ENCODE results near the gene FBXO38. TPM values are rescaled to one million over a fixed set of nuclear protein-coding genes. Genes with fewer than 3 reads are reported as not detected.

Gene FBXO38
- total and polyA plus RNA-seq, 2 of the 13 experiments (the other 11 are each of a cell fraction or from before 2014, with no cell fraction given) = 24.8 to 35.9 TPM

DNA sequence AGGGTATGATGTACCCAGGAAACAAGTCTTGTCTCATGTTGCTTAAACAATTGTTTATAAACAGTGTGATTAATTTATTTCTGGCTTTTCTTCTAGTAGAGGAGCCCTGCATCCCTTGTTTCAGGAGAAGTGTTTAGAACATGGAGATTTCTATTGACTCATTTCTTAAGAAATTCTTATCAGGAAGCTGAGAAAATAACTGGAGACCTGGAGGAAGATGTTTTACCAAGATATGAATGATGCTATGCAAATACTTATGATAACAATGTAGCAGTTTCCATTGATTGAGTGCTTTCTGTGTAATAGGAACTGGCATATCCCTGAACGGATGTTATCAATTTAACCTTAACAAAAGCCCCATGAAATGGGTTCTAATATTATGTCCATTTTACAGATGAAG, 108.6 kb downstream of the FBXO38 start (continued):
- TF ChIP-seq ZNF567 (CRISPR knock-in tag; IDR thresholded peaks at IDR 0.05; ENCODE audit: borderline replicate concordance) = no peak
- no peak for TF ChIP-seq PRPF4 (IDR thresholded peaks at IDR 0.05; ENCODE audit: low read depth, low read length, poor library complexity, severe bottlenecking)
- TF ChIP-seq ZFP62 (CRISPR knock-in tag; IDR thresholded peaks at IDR 0.05) = no peak
- TF ChIP-seq HIVEP1 (CRISPR knock-in tag; IDR thresholded peaks at IDR 0.05) = no peak
- TF ChIP-seq, protein P1, sequence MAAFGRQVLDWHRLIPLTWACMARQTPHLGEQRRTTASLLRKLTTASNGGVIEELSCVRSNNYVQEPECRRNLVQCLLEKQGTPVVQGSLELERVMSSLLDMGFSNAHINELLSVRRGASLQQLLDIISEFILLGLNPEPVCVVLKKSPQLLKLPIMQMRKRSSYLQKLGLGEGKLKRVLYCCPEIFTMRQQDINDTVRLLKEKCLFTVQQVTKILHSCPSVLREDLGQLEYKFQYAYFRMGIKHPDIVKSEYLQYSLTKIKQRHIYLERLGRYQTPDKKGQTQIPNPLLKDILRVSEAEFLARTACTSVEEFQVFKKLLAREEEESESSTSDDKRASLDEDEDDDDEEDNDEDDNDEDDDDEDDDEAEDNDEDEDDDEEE (CRISPR knock-in tag; IDR thresholded peaks at IDR 0.05) = no peak
- TF ChIP-seq, protein P2, sequence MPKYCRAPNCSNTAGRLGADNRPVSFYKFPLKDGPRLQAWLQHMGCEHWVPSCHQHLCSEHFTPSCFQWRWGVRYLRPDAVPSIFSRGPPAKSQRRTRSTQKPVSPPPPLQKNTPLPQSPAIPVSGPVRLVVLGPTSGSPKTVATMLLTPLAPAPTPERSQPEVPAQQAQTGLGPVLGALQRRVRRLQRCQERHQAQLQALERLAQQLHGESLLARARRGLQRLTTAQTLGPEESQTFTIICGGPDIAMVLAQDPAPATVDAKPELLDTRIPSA (CRISPR knock-in tag; IDR thresholded peaks at IDR 0.05; ENCODE audit: borderline replicate concordance) = no peak
- TF ChIP-seq, protein P3, sequence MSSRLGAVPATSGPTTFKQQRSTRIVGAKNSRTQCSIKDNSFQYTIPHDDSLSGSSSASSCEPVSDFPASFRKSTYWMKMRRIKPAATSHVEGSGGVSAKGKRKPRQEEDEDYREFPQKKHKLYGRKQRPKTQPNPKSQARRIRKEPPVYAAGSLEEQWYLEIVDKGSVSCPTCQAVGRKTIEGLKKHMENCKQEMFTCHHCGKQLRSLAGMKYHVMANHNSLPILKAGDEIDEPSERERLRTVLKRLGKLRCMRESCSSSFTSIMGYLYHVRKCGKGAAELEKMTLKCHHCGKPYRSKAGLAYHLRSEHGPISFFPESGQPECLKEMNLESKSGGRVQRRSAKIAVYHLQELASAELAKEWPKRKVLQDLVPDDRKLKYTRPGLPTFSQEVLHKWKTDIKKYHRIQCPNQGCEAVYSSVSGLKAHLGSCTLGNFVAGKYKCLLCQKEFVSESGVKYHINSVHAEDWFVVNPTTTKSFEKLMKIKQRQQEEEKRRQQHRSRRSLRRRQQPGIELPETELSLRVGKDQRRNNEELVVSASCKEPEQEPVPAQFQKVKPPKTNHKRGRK (CRISPR knock-in tag; IDR thresholded peaks at IDR 0.05) = no peak
- no peak for TF ChIP-seq ZNF10 (CRISPR knock-in tag; IDR thresholded peaks at IDR 0.05; ENCODE audit: borderline replicate concordance, low read depth)
- no peak for TF ChIP-seq WIZ (CRISPR knock-in tag; IDR thresholded peaks at IDR 0.05)

Small RNAs within 50 kb of the gene (small RNA-seq; reads per million reads assigned to genes)
- gene RF00017 (ENCODE audit: insufficient read depth in 2 of 3, insufficient read length in 3 of 3, low read depth in 2 of 3, low replicate concordance in 1 of 3) = 0 reads per million in 3 experiments

Other genes with a start within 250 kb of the FBXO38 start
- not detected in 2 replicates for gene SPINK14, start 215.4 kb upstream of the FBXO38 start, total RNA-seq (2016; rRNA removed; fragmentation: Illumina TruSeq; extraction: Trizol)
- gene SPINK14, start 215.4 kb upstream of the FBXO38 start, polyA plus RNA-seq (2011; rRNA removed) = not detected in 2 replicates
- not detected in 2 replicates for gene SPINK6, start 180.9 kb upstream of the FBXO38 start, total RNA-seq (2016; rRNA removed; fragmentation: Illumina TruSeq; extraction: Trizol)
- not detected in 2 replicates for gene SPINK6, start 180.9 kb upstream of the FBXO38 start, polyA plus RNA-seq (2011; rRNA removed)
- gene MARCOL, start 145.4 kb upstream of the FBXO38 start, total RNA-seq (2016; rRNA removed; fragmentation: Illumina TruSeq; extraction: Trizol) = not detected in 2 replicates
- gene MARCOL, start 145.4 kb upstream of the FBXO38 start, polyA plus RNA-seq (2011; rRNA removed) = not detected in 2 replicates
- not detected in 2 replicates for gene SPINK13, start 115.2 kb upstream of the FBXO38 start, total RNA-seq (2016; rRNA removed; fragmentation: Illumina TruSeq; extraction: Trizol)
- not detected in 2 replicates for gene SPINK13, start 115.2 kb upstream of the FBXO38 start, polyA plus RNA-seq (2011; rRNA removed)
- not detected in 2 replicates for gene SPINK7, start 71.5 kb upstream of the FBXO38 start, total RNA-seq (2016; rRNA removed; fragmentation: Illumina TruSeq; extraction: Trizol)
- gene SPINK7, start 71.5 kb upstream of the FBXO38 start, polyA plus RNA-seq (2011; rRNA removed) = 0.15 TPM in 1 of 2 replicates, not detected in the other
- gene SPINK9, start 48.4 kb upstream of the FBXO38 start, total RNA-seq (2016; rRNA removed; fragmentation: Illumina TruSeq; extraction: Trizol) = not detected in 2 replicates
- gene SPINK9, start 48.4 kb upstream of the FBXO38 start, polyA plus RNA-seq (2011; rRNA removed) = not detected in 2 replicates

Data from HepG2 (cell line).